Stimulated activated CD4-positive, alpha-beta T cell treated with anti-CD3 and anti-CD28 coated beads, Interleukin-1b, Interleukin-23, amount 100 ng/mL, for 24 hours (primary cell): ENCODE data around the gene FMO4.
"Not testable (repeated sequence)": the region's sequence is repeated elsewhere in the genome, so short reads cannot be mapped to it uniquely, and the experiment has no call there.

Experiments
- DNase-seq, 4 experiments: peaks; one replicate each; pipeline ENCODE4 v3.0.0-alpha.2; 2020; ENCODE audit warnings: low read depth in 4 of 4, low spot score in 1 of 4

FMO4 gene

GRCh38 chr1:171381866-171382210 lies 67.9 kb downstream of the FMO4 start:
- no peak for DNase-seq

GRCh38 chr1:171384496-171384895 lies 70.5 kb downstream of the FMO4 start:
- DNase-seq = no peak

GRCh38 chr1:171389171-171389570 lies 75.2 kb downstream of the FMO4 start:
- no peak for DNase-seq

DNA sequence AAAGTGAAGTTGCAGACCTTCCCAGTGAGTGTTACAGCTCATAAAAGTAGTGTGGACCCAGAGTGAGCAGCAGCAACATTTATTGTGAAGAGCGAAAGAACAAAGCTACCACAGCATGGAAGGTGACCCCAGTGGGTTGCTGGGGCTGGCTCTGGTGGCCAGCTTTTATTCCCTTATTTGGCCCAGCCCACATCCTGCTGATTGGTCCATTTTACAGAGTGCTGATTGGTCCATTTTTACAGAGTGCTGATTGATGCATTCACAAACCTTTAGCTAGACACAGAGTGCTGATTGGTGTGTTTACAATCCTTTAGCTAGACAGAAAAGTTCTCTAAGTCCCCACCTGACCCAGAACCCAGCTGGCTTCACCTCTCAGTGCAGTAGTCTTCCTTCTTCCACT lies 76.8 kb downstream of the FMO4 start:
- DNase-seq = not testable (repeated sequence)
